Neural crest cell (in vitro differentiated cells): ENCODE data around the gene FGD5. TPM values are rescaled to one million over a fixed set of nuclear protein-coding genes. Genes with fewer than 3 reads are reported as not detected.
A peak's percentile ranks its signal among the peaks of the same experiment; 100 is the strongest.

Source experiments
- DNase-seq: peaks from one replicate; pipeline ENCODE4 v3.0.0; 2021; ENCODE audit warnings: low read depth, mixed read lengths, low spot score
- H3K27ac Mint-ChIP-seq: one replicate; pipeline ENCODE4 v1.8.0; 2021; ENCODE audit warnings: mild to moderate bottlenecking, mixed read lengths; ENCODE audit not compliant: unreplicated experiment
- H3K27me3 Mint-ChIP-seq: 2 replicates; pipeline ENCODE4 v1.8.0; 2021; ENCODE audit warnings: low read depth, mild to moderate bottlenecking, mixed read lengths
- H3K36me3 Mint-ChIP-seq: 2 replicates; pipeline ENCODE4 v1.8.0; 2021; ENCODE audit warnings: low read depth, mild to moderate bottlenecking, mixed read lengths
- H3K4me1 Mint-ChIP-seq: 2 replicates; pipeline ENCODE4 v1.8.0; 2021; ENCODE audit warnings: mixed read lengths
- H3K4me3 Mint-ChIP-seq: one replicate; pipeline ENCODE4 v1.8.0; 2021; ENCODE audit warnings: mild to moderate bottlenecking, mixed read lengths
- H3K9me3 Mint-ChIP-seq: 2 replicates; pipeline ENCODE4 v1.8.0; 2021; ENCODE audit warnings: mixed read lengths
- total RNA-seq: library from RNA; stranded (reverse); gene quantifications from 2 replicates; pipeline ENCODE4 v1.2.1, GENCODE V29; 2021
- TF ChIP-seq, protein P1 (sequence below): fragments of 200-600 bp; sonication (generic); conservative IDR thresholded peaks from 2 replicates; pipeline ENCODE4 v1.5.0; 2021; ENCODE audit warnings: antibody characterized with exemption, mild to moderate bottlenecking

FGD5 gene
- total RNA-seq, 1 donor from 2014 or later = 0.61 TPM

GRCh38 chr3:14914779-14915117 is 96.0 kb downstream of the FGD5 start:
- DNase-seq = no peak
- Mint-ChIP-seq H3K4me1 (no peaks in the 10 kb centered on the region), H3K27me3 (peaks cover 21% of the 10 kb centered on the region), H3K27ac (peak overlapping the region; percentile 50), H3K4me3 (no peak overlapping the region), H3K9me3 (no peaks in the 10 kb centered on the region), H3K36me3 (no peaks in the 10 kb centered on the region)
- TF ChIP-seq, protein P1, sequence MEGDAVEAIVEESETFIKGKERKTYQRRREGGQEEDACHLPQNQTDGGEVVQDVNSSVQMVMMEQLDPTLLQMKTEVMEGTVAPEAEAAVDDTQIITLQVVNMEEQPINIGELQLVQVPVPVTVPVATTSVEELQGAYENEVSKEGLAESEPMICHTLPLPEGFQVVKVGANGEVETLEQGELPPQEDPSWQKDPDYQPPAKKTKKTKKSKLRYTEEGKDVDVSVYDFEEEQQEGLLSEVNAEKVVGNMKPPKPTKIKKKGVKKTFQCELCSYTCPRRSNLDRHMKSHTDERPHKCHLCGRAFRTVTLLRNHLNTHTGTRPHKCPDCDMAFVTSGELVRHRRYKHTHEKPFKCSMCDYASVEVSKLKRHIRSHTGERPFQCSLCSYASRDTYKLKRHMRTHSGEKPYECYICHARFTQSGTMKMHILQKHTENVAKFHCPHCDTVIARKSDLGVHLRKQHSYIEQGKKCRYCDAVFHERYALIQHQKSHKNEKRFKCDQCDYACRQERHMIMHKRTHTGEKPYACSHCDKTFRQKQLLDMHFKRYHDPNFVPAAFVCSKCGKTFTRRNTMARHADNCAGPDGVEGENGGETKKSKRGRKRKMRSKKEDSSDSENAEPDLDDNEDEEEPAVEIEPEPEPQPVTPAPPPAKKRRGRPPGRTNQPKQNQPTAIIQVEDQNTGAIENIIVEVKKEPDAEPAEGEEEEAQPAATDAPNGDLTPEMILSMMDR = no peak

DNA sequence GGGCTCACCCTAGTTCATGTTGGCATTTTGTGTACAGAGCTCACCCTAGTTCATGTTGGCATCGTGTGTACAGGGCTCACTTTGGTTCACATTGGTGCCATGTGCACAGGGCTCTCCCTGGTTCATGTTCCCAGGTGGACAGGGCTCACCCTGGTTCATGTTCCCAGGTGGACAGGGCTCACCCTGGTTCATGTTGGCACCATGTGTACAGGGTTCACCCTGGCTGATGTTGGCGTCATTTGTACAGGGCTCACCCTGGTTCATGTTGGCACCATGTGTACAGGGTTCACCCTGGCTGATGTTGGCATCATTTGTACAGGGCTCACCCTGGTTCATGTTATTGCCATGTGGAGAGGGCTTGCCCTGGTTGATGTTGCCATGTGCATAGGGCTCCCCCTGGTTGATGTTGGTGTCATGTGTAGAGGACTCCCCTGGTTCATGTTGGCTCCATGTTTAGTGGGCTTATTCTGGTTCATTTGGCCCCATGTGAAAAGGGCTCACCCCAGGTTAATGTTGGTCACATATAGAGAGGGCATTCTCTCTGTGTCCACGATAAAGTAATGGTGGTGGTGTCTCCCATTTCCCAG is 97.0 kb downstream of the FGD5 start:
- DNase-seq = no peak
- TF ChIP-seq, protein P1 = no peak
- Mint-ChIP-seq H3K4me1 (no peaks in the 10 kb centered on the region), H3K36me3 (no peaks in the 10 kb centered on the region), H3K27me3 (peaks cover 21% of the 10 kb centered on the region), H3K9me3 (no peaks in the 10 kb centered on the region), H3K27ac (no peak overlapping the region), H3K4me3 (no peak overlapping the region)

DNA sequence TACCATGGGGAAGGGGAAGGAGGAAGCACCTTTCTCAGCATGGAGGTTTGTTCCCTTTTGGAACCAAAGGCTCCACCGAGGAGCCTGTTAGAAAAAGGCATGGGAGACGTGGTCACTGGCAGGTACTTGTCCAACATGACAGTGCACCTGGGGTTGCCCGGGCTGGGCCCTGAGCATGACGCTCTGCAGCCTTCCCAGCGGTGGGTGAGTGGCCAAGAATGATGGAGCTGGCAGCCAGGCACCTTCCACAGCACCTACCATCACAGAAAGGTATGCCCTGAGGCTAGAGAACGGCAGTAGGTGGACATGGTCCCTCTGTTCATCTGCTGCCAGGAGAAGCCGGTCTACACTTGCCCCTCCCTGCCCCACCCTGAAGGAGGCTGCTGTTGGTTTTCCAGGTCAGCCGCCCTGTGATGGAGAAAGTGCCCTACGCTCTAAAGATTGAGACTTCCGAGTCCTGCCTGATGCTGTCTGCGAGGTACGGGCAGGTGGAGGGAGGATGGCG is 99.6 kb downstream of the FGD5 start:
- H3K9me3 Mint-ChIP-seq = no peaks in the 10 kb centered on the region
- TF ChIP-seq, protein P1 = no peak
- H3K27me3 Mint-ChIP-seq = peaks cover 16% of the 10 kb centered on the region
- no peaks in the 10 kb centered on the region for H3K36me3 Mint-ChIP-seq
- no peak for DNase-seq
- no peak overlapping the region for H3K27ac Mint-ChIP-seq
- H3K4me1 Mint-ChIP-seq = no peaks in the 10 kb centered on the region
- no peak overlapping the region for H3K4me3 Mint-ChIP-seq

DNA sequence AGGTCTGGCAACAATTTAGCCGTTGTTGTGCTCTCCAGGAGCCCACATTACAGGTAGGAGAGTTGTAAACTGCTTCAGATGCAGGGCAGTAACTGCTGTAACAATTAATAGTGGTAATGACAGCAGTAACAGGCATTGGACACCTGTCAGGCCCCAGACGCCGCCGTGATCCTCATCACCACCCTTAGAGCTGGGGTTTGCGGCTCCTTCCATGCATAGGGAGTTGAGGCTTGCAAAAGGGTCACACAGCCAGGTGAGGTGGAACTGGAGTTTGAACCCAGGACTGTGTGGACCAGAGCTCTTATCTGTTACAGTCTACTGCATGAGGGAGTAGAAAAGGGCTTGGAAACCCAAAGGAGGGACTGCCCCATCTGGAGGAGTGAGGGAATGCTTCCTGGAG is 101.8 kb downstream of the FGD5 start:
- no peak overlapping the region for H3K27ac Mint-ChIP-seq
- no peaks in the 10 kb centered on the region for H3K4me1 Mint-ChIP-seq

GRCh38 chr3:14921034-14921616 is 102.4 kb downstream of the FGD5 start:
- Mint-ChIP-seq H3K9me3 (no peaks in the 10 kb centered on the region), H3K4me1 (no peaks in the 10 kb centered on the region), H3K27me3 (peaks cover 17% of the 10 kb centered on the region), H3K4me3 (no peak overlapping the region), H3K27ac (no peak overlapping the region), H3K36me3 (no peaks in the 10 kb centered on the region)
- peak; percentile 85 for DNase-seq
- TF ChIP-seq, protein P1 = peak; percentile 95

More for the DNA sequence above, 101.8 kb downstream of the FGD5 start:
- no peaks in the 10 kb centered on the region for H3K36me3 Mint-ChIP-seq
- TF ChIP-seq, protein P1 = no peak
- no peak overlapping the region for H3K4me3 Mint-ChIP-seq
- no peak for DNase-seq
- no peaks in the 10 kb centered on the region for H3K9me3 Mint-ChIP-seq
- peaks cover 17% of the 10 kb centered on the region for H3K27me3 Mint-ChIP-seq
